Common myeloid progenitor, CD34-positive (primary cell): ENCODE measurements around the gene CYP51A1.
A peak's percentile ranks its signal among the peaks of the same experiment; 100 is the strongest.

ENCODE experiments used
- CTCF ChIA-PET: fragments of 350-600 bp; sonication (Branson Sonifier 250); formaldehyde crosslinking; loops from one replicate; lab custom pipeline; 2021; ENCODE audit warnings: antibody characterized with exemption; lab: Charles Lee
- POLR2A ChIA-PET: fragments of 350-600 bp; sonication (Branson Sonifier 250); formaldehyde crosslinking; loops from one replicate; lab custom pipeline; 2021; ENCODE audit warnings: antibody characterized with exemption; lab: Charles Lee
- DNase-seq, 3 donors: peaks; one replicate each; pipeline versions ENCODE4 v3.0.0 to v3.0.0-alpha.2; 2013
- H3K27ac ChIP-seq, 2 experiments: 1 replicate in 1 of 2; 2 replicates in 1 of 2; pipeline ENCODE4 v1.7.0; 2013; ENCODE audit warnings: inconsistent platforms in 2 of 2, low read length in 2 of 2, mild to moderate bottlenecking in 2 of 2, low read depth in 1 of 2, moderate library complexity in 1 of 2; ENCODE audit not compliant: severe bottlenecking in 2 of 2, insufficient read depth in 1 of 2, poor library complexity in 1 of 2
- H3K27me3 ChIP-seq, 5 experiments: replicated peaks in 2 of 5; 1 replicate in 3 of 5; 2 replicates in 2 of 5; pipeline versions ENCODE4 v1.6.1 to v1.7.0; 2013; ENCODE audit warnings: low read length in 4 of 5, mild to moderate bottlenecking in 2 of 5, moderate library complexity in 2 of 5, inconsistent platforms in 1 of 5; ENCODE audit not compliant: insufficient read depth in 5 of 5, control insufficient read depth in 4 of 5
- H3K36me3 ChIP-seq, 4 experiments: 1 replicate in 2 of 4; 2 replicates in 2 of 4; pipeline versions ENCODE4 v1.6.1 to v1.7.0; 2013; ENCODE audit warnings: low read length in 3 of 4, control low read depth in 1 of 4, mild to moderate bottlenecking in 1 of 4; ENCODE audit not compliant: control insufficient read depth in 4 of 4, insufficient read depth in 4 of 4
- H3K4me1 ChIP-seq, 4 experiments: 1 replicate in 3 of 4; 2 replicates in 1 of 4; pipeline versions ENCODE4 v1.6.1 to v1.7.1; 2013; ENCODE audit warnings: low read length in 3 of 4, mild to moderate bottlenecking in 3 of 4, control low read depth in 1 of 4, inconsistent platforms in 1 of 4, moderate library complexity in 1 of 4; ENCODE audit not compliant: control insufficient read depth in 4 of 4, insufficient read depth in 4 of 4; ENCODE audit errors: control extremely low read depth in 1 of 4
- H3K4me3 ChIP-seq, 7 experiments: 1 replicate in 4 of 7; 2 replicates in 3 of 7; pipeline versions ENCODE4 v1.5.1 to v1.7.0; 2013; ENCODE audit warnings: mild to moderate bottlenecking in 7 of 7, low read length in 6 of 7, moderate library complexity in 6 of 7, inconsistent platforms in 2 of 7, low read depth in 2 of 7, control low read depth in 1 of 7; ENCODE audit not compliant: insufficient read depth in 4 of 7, control insufficient read depth in 1 of 7; ENCODE audit errors: extremely low read depth in 1 of 7
- H3K9me3 ChIP-seq, 5 experiments: 1 replicate in 4 of 5; 2 replicates in 1 of 5; pipeline versions ENCODE4 v1.6.1 to v1.7.1; 2013; ENCODE audit warnings: low read length in 4 of 5, mild to moderate bottlenecking in 2 of 5, inconsistent platforms in 1 of 5, low read depth in 1 of 5, moderate library complexity in 1 of 5; ENCODE audit not compliant: control insufficient read depth in 4 of 5, insufficient read depth in 2 of 5; ENCODE audit errors: control extremely low read depth in 1 of 5
- WGBS: methylation state at CpG from one replicate; pipeline ENCODE4 v1.1.5; 2013; ENCODE audit not compliant: insufficient coverage; 5-methylcytosine and 5-hydroxymethylcytosine counted together

Gene CYP51A1

DNA sequence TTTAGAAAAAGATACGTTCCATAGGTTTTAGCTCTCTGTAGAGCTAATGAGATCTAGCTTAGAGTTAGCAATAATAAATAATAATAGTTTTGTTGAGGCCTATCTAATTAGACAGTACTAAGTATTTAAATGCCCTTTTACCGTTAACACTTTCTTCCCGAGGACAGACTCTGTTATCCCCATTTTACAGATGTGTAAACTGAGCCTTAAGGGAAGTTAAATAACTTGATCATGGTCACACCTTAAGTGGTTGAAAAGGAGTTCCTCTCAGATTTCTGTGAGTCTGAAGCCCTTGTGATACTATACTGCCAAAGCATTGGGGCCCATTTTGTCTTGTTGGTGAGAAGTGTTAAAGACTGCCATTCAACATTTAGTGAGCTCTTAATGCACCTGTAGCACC lies 61.6 kb downstream of the CYP51A1 start:
- H3K36me3 ChIP-seq, result peaks cover 9 to 38% (median 20%) of the 10 kb centered on the region in 4 experiments
- H3K27ac ChIP-seq, result no peak overlapping the region
- no peaks in the 10 kb centered on the region for H3K27me3 ChIP-seq
- ChIA-PET CTCF (interaction anchor here (1.0 to 1.5 kb wide), 2 partner anchors 13 to 192 kb away, joined by 4 read pairs; partner anchors contain the start of gene MTERF1), POLR2A (no interaction called here)
- H3K4me1 ChIP-seq, result no peaks in the 10 kb centered on the region
- no peak overlapping the region for H3K4me3 ChIP-seq
- WGBS, result no CpG with 5 or more reads among the region's 3 CpGs
- no peak for DNase-seq
- H3K9me3 ChIP-seq, result no peaks in the 10 kb centered on the region

- Histone ChIP-seq H3K4me1 (no peaks in the 10 kb centered on the region), H3K36me3 (peaks cover 9 to 38% (median 21%) of the 10 kb centered on the region in 4 experiments), H3K9me3 (no peaks in the 10 kb centered on the region), H3K4me3 (no peak overlapping the region), H3K27ac (no peak overlapping the region), H3K27me3 (no peaks in the 10 kb centered on the region)
- WGBS, result no CpG with 5 or more reads among the region's 1 CpG
- POLR2A ChIA-PET, result no interaction called here
- DNase-seq, result peak in 1 of 3 donors; percentile 21
- CTCF ChIA-PET, result interaction anchor here (1.0 to 1.5 kb wide), 2 partner anchors 13 to 192 kb away, joined by 4 read pairs; partner anchors contain the start of gene MTERF1
These were observed 62.2 kb downstream of the CYP51A1 start for GRCh38 chr7:92072121-92072520.

DNA sequence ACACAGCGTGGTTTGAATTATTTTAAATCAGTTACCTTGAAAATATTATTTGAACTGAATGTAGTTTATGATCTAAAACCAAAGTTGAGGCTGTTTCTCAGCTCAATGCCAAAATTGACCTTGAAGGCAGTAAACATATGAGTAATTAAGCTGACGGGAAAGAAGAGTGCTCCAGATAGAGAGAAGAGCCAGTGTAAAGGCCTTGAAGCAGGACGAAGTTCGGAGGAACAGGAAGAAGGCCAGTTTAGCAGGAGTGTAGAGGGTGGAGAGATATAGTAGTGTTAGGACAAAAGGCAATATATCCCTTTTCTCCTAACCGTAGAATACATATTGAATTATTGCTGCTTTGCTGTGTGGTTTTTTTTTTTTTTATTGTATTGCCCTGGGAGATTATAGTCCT lies 63.2 kb downstream of the CYP51A1 start:
- 100% methylated on average over 2 of the region's 5 CpGs for WGBS
- no peak for DNase-seq
- Histone ChIP-seq H3K4me1 (no peaks in the 10 kb centered on the region), H3K27me3 (no peaks in the 10 kb centered on the region), H3K27ac (no peak overlapping the region), H3K9me3 (no peaks in the 10 kb centered on the region), H3K4me3 (no peak overlapping the region), H3K36me3 (peaks cover 12 to 47% (median 24%) of the 10 kb centered on the region in 4 experiments)
- POLR2A ChIA-PET, result no interaction called here
- CTCF ChIA-PET, result no interaction called here

DNA sequence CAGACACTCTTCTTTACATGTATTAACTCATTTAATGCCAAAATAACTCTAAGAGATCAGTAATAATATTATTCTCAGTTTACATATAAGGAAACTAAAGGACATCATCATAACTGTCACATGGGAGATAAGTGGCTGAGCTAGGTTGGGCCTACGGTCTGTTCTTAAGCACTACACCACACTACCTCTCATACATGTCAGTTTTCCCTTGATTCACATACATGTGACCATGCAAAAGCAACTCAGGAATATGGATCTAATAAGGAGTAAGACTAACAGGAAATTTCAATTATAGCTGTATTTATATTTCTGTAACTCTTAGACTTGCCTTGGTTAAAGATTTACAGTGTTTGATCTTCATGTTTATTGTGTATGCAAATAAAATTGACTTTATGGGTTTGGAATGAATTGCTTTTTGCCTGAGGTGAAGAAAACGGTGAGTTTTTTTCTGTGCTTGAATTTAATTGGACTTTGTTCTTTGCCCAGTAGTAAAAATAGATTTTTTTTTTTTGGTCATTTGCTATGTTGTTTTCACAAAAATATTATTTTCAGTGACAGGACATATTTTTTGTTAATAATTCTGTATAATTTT lies 69.7 kb downstream of the CYP51A1 start:
- H3K9me3 ChIP-seq, result no peaks in the 10 kb centered on the region
- H3K36me3 ChIP-seq, result peaks cover 19 to 39% (median 26%) of the 10 kb centered on the region in 4 experiments
- H3K27me3 ChIP-seq, result no peaks in the 10 kb centered on the region
- H3K27ac ChIP-seq, result no peak overlapping the region
- H3K4me1 ChIP-seq, result no peaks in the 10 kb centered on the region
- no peak overlapping the region for H3K4me3 ChIP-seq
- no peak for DNase-seq
- CTCF ChIA-PET, result interaction anchor here (1.5 kb wide), 1 partner anchor 11 kb away, joined by 3 read pairs; no protein-coding TSS in a partner anchor
- POLR2A ChIA-PET, result no interaction called here
- WGBS, result no CpG with 5 or more reads among the region's 2 CpGs
